GM21717 (cell line): ENCODE measurements around the gene PTPN13.
"Not testable (repeated sequence)": the region's sequence is repeated elsewhere in the genome, so short reads cannot be mapped to it uniquely, and the experiment has no call there.

Source experiments
- ATAC-seq: cut with Tn5 transposase; IDR thresholded peaks from one replicate; pipeline ENCODE4 v1.9.1; 2021; ENCODE audit warnings: mild to moderate bottlenecking, moderate library complexity; ENCODE audit not compliant: unreplicated experiment

The PTPN13 gene

GRCh38 chr4:86631166-86631565 is 37.1 kb downstream of the PTPN13 start:
- no peak for ATAC-seq

GRCh38 chr4:86633854-86634253 is 39.7 kb downstream of the PTPN13 start:
- no peak for ATAC-seq

GRCh38 chr4:86640469-86640868 is 46.4 kb downstream of the PTPN13 start:
- no peak for ATAC-seq

GRCh38 chr4:86641516-86642090 is 47.5 kb downstream of the PTPN13 start:
- no peak for ATAC-seq

GRCh38 chr4:86644892-86645291 is 50.8 kb downstream of the PTPN13 start:
- ATAC-seq = no peak

- no peak for ATAC-seq
Measured at GRCh38 chr4:86652332-86652932, 58.3 kb downstream of the PTPN13 start.

- no peak for ATAC-seq
Measured at GRCh38 chr4:86653237-86653865, 59.2 kb downstream of the PTPN13 start.

GRCh38 chr4:86656781-86657180 is 62.7 kb downstream of the PTPN13 start:
- ATAC-seq = not testable (repeated sequence)

GRCh38 chr4:86657382-86657781 is 63.3 kb downstream of the PTPN13 start:
- ATAC-seq = no peak

- ATAC-seq = peak; percentile 77
Measured at GRCh38 chr4:86657910-86658309, 63.8 kb downstream of the PTPN13 start.

- ATAC-seq = no peak
Measured at GRCh38 chr4:86660401-86660800, 66.3 kb downstream of the PTPN13 start.

- ATAC-seq = no peak
Measured at GRCh38 chr4:86661006-86661405, 66.9 kb downstream of the PTPN13 start.

GRCh38 chr4:86661418-86661817 is 67.3 kb downstream of the PTPN13 start:
- ATAC-seq = no peak

- ATAC-seq = no peak
Measured at GRCh38 chr4:86664959-86665358, 70.8 kb downstream of the PTPN13 start.

GRCh38 chr4:86670298-86670697 is 76.2 kb downstream of the PTPN13 start:
- ATAC-seq = no peak

GRCh38 chr4:86670756-86671155 is 76.6 kb downstream of the PTPN13 start:
- ATAC-seq = no peak

- no peak for ATAC-seq
Measured at GRCh38 chr4:86675548-86675947, 81.4 kb downstream of the PTPN13 start.

GRCh38 chr4:86678796-86679195 is 84.7 kb downstream of the PTPN13 start:
- no peak for ATAC-seq

GRCh38 chr4:86679441-86679840 is 85.3 kb downstream of the PTPN13 start:
- ATAC-seq = no peak

- no peak for ATAC-seq
Measured at GRCh38 chr4:86683167-86683566, 89.1 kb downstream of the PTPN13 start.

GRCh38 chr4:86683983-86684382 is 89.9 kb downstream of the PTPN13 start:
- no peak for ATAC-seq

- ATAC-seq = no peak
Measured at GRCh38 chr4:86685401-86685800, 91.3 kb downstream of the PTPN13 start.

- ATAC-seq = no peak
Measured at GRCh38 chr4:86686741-86687140, 92.6 kb downstream of the PTPN13 start.
